OCI-LY1 (cell line): ENCODE results near the gene COL23A1.

Source experiments
- H2AFZ ChIP-seq: fragments of 200-600 bp; sonication (generic), shearing (Covaris generic); 2 replicates; pipeline ENCODE4 v1.6.0; 2014; ENCODE audit warnings: antibody characterized with exemption, mild to moderate bottlenecking, low read length
- H3F3A ChIP-seq: fragments of 200-600 bp; sonication (generic), shearing (Covaris generic); 2 replicates; pipeline ENCODE4 v1.6.0; 2014; ENCODE audit warnings: mild to moderate bottlenecking, antibody characterized with exemption, low read length, moderate library complexity; ENCODE audit not compliant: insufficient read depth
- H3K27ac ChIP-seq: fragments of 200-600 bp; sonication (generic); 2 replicates; pipeline ENCODE4 v1.5.1; 2014; ENCODE audit warnings: low read length, mixed run types, mild to moderate bottlenecking, low read depth; ENCODE audit not compliant: poor library complexity, severe bottlenecking
- H3K27me3 ChIP-seq: fragments of 200-600 bp; sonication (generic); 2 replicates; pipeline ENCODE4 v1.6.0; 2014; ENCODE audit warnings: antibody characterized with exemption, mild to moderate bottlenecking, low read length, moderate library complexity; ENCODE audit not compliant: insufficient read depth
- H3K36me3 ChIP-seq: fragments of 200-600 bp; sonication (generic); 2 replicates; pipeline ENCODE4 v1.6.1; 2014; ENCODE audit warnings: mild to moderate bottlenecking, antibody characterized with exemption, low read length, moderate library complexity, mixed read lengths; ENCODE audit not compliant: insufficient read depth
- H3K4me1 ChIP-seq: fragments of 200-600 bp; sonication (generic); 2 replicates; pipeline ENCODE4 v1.5.1; 2014; ENCODE audit warnings: mild to moderate bottlenecking, low read length, moderate library complexity; ENCODE audit not compliant: insufficient read depth, severe bottlenecking
- H3K4me2 ChIP-seq: fragments of 200-600 bp; sonication (generic), shearing (Covaris generic); 2 replicates; pipeline ENCODE4 v1.6.1; 2014; ENCODE audit warnings: low read length
- H3K4me3 ChIP-seq: fragments of 200-600 bp; sonication (generic); 2 replicates; pipeline ENCODE4 v1.5.1; 2014; ENCODE audit warnings: low read length, low read depth, mild to moderate bottlenecking, mixed read lengths; ENCODE audit not compliant: poor library complexity, severe bottlenecking
- H3K79me2 ChIP-seq: fragments of 200-600 bp; shearing (Covaris generic); 2 replicates; pipeline ENCODE4 v1.6.1; 2016; ENCODE audit warnings: mixed run types, low read length, mixed read lengths; ENCODE audit not compliant: insufficient read depth
- H3K9ac ChIP-seq: fragments of 200-600 bp; sonication (generic), shearing (Covaris generic); 2 replicates; pipeline ENCODE4 v1.6.1; 2014; ENCODE audit warnings: mild to moderate bottlenecking, low read length, mixed read lengths
- H3K9me2 ChIP-seq: fragments of 200-600 bp; sonication (generic), shearing (Covaris generic); 2 replicates; pipeline ENCODE4 v1.6.1; 2014; ENCODE audit warnings: low read depth, mild to moderate bottlenecking, low read length, mixed read lengths
- H3K9me3 ChIP-seq: fragments of 200-600 bp; shearing (Covaris generic); 2 replicates; pipeline ENCODE4 v1.6.1; 2014; ENCODE audit warnings: low read length, mixed read lengths
- H4K20me1 ChIP-seq: fragments of 200-600 bp; sonication (generic), shearing (Covaris generic); 2 replicates; pipeline ENCODE4 v1.6.0; 2016; ENCODE audit warnings: mild to moderate bottlenecking, low read length; ENCODE audit not compliant: insufficient read depth
- EZH2 ChIP-seq: fragments of 200-600 bp; sonication (generic), shearing (Covaris generic); IDR thresholded peaks from 2 replicates; pipeline ENCODE4 v1.8.0; 2017; ENCODE audit warnings: borderline replicate concordance, mixed run types, mild to moderate bottlenecking, antibody characterized with exemption, low read length, moderate library complexity, mixed read lengths
- TF ChIP-seq, protein P1 (sequence below): fragments of 200-600 bp; sonication (generic), shearing (Covaris generic); IDR thresholded peaks from 2 replicates; pipeline ENCODE4 v1.5.1; 2017; ENCODE audit warnings: mild to moderate bottlenecking, antibody characterized with exemption, low read length, moderate library complexity, mixed read lengths

Gene COL23A1

DNA sequence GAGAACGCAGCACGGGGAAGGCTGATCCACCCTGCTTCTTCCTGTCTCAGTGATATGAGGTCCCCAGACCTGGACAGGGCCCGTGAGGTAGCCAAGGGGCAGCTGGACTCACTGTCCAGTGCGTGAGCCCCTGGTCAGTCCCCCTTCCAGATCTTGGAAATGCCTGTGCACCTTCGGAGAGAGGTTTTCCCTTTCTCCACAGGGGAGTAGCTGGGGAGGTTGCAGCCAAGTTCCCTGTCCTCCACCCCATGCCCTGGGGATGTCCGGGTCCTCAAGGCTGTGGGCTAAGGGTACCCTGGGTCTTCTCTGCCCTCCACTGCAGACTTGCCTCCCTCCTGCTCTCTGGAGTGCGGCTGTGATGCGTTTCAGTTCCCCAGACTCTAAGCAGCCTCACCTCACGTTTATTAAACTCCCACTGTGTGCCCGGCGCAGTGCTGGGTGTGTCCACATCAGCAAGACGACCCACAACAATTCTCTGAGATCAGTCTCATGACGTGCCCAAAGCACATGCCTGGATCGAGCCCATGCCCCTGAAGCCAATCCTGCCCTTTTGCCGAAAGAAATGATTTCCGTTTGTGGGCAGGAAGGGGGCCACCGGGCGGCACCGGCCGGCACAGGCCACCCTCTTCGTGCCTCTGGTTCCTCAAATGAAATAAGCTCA is 256.2 kb downstream of the COL23A1 start:
- no peaks in the 10 kb centered on the region; the same call in 1 of the 2 replicates for H3K27me3 ChIP-seq
- no peaks in the 10 kb centered on the region for H4K20me1 ChIP-seq
- TF ChIP-seq, protein P1, sequence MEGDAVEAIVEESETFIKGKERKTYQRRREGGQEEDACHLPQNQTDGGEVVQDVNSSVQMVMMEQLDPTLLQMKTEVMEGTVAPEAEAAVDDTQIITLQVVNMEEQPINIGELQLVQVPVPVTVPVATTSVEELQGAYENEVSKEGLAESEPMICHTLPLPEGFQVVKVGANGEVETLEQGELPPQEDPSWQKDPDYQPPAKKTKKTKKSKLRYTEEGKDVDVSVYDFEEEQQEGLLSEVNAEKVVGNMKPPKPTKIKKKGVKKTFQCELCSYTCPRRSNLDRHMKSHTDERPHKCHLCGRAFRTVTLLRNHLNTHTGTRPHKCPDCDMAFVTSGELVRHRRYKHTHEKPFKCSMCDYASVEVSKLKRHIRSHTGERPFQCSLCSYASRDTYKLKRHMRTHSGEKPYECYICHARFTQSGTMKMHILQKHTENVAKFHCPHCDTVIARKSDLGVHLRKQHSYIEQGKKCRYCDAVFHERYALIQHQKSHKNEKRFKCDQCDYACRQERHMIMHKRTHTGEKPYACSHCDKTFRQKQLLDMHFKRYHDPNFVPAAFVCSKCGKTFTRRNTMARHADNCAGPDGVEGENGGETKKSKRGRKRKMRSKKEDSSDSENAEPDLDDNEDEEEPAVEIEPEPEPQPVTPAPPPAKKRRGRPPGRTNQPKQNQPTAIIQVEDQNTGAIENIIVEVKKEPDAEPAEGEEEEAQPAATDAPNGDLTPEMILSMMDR, result no peak
- TF ChIP-seq EZH2, result no peak
- no peak overlapping the region for H3K9ac ChIP-seq
- no peak overlapping the region for H2AFZ ChIP-seq
- no peak overlapping the region for H3K4me2 ChIP-seq
- H3K4me3 ChIP-seq, result no peak overlapping the region
- H3K4me1 ChIP-seq, result no peaks in the 10 kb centered on the region
- no peaks in the 10 kb centered on the region for H3K9me2 ChIP-seq
- H3K9me3 ChIP-seq, result no peaks in the 10 kb centered on the region
- H3K79me2 ChIP-seq, result no peaks in the 10 kb centered on the region
- no peaks in the 10 kb centered on the region for H3K36me3 ChIP-seq
- H3K27ac ChIP-seq, result no peak overlapping the region
- H3F3A ChIP-seq, result no peaks in the 10 kb centered on the region

DNA sequence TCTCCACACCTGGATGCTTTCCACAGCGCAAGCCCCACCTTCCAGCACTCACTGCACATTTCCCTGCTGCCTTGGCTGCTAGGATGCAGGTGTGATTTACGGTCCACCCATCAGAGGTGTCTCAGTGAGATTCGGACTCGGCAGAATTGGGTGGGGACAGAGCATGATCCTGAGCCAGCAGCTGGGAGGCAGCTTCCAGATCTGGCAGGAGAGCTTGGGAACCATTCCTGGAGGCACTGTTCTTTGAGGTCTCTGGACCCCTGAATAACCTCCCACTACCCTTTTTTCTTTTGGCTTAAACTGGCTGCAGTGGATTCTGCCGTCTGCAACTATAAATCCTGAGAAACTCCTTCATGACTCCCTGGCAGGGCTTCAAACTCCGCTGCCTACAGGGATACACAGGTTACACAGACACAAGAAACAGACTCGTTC is 258.0 kb downstream of the COL23A1 start:
- no peaks in the 10 kb centered on the region for H3K9me3 ChIP-seq

DNA sequence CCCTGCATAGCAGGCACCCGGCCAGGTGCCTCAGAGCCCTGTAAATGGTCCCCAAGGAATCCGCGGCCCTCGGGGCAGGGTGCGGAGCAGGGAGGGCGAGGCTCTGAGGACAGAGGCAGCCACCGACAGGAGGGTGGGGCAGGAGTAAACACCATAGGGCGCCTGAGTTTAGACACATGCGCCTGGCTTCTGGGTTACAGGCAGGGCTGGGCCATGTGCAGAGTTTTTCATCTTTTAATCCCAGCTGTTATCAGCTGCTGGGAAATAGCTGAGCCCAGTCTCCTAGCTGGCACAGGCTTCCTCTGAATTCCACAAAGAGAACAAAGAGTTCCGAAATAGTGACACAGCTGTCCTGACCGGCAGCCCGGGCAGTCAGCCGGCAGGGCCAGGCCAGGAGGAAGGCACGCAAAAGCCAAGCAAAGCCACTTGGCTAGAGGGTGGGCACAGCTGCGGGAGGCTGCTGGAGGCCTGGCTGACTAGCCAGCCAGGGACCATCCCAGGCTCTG is 258.6 kb downstream of the COL23A1 start:
- Histone ChIP-seq H3K4me1 (no peaks in the 10 kb centered on the region), H3K27ac (no peak overlapping the region), H3K9ac (no peak overlapping the region), H3K9me3 (no peaks in the 10 kb centered on the region), H3K27me3 (no peaks in the 10 kb centered on the region; the same call in 1 of the 2 replicates), H3K36me3 (no peaks in the 10 kb centered on the region), H3K79me2 (no peaks in the 10 kb centered on the region), H3F3A (no peaks in the 10 kb centered on the region), H2AFZ (no peak overlapping the region), H3K9me2 (no peaks in the 10 kb centered on the region), H3K4me3 (no peak overlapping the region), H4K20me1 (no peaks in the 10 kb centered on the region), H3K4me2 (no peak overlapping the region)
- TF ChIP-seq EZH2, result no peak
- TF ChIP-seq, protein P1, result no peak

More for the DNA sequence above, 258.0 kb downstream of the COL23A1 start:
- H3K4me1 ChIP-seq, result no peaks in the 10 kb centered on the region
- H4K20me1 ChIP-seq, result no peaks in the 10 kb centered on the region
- no peaks in the 10 kb centered on the region for H3K36me3 ChIP-seq
- no peaks in the 10 kb centered on the region; the same call in 1 of the 2 replicates for H3K27me3 ChIP-seq
- H2AFZ ChIP-seq, result no peak overlapping the region
- no peak for TF ChIP-seq EZH2
- TF ChIP-seq, protein P1, result no peak
- no peak overlapping the region for H3K4me2 ChIP-seq
- H3F3A ChIP-seq, result no peaks in the 10 kb centered on the region
- H3K27ac ChIP-seq, result no peak overlapping the region
- H3K4me3 ChIP-seq, result no peak overlapping the region
- no peak overlapping the region for H3K9ac ChIP-seq
- H3K79me2 ChIP-seq, result no peaks in the 10 kb centered on the region
- H3K9me2 ChIP-seq, result no peaks in the 10 kb centered on the region
